Measurements from ENCODE around the gene TEX53. TPM values are rescaled to one million over a fixed set of nuclear protein-coding genes. Genes with fewer than 3 reads are reported as not detected.

TEX53 gene
- total RNA-seq, 2 donors from 2014 or later, result not detected

- DNase-seq (ENCODE audit: low spot score), result no peak
- intact Hi-C loops (cut with DNase I), result loop anchor here (5.0 to 10.0 kb wide), 3 partner anchors 171 to 309 kb away; no protein-coding TSS in a partner anchor
Measured at GRCh38 chr9:114653556-114654159, 3.9 kb downstream of the TEX53 start.

- intact Hi-C loops (cut with DNase I), result loop anchor here (5.0 to 10.0 kb wide), 3 partner anchors 171 to 308 kb away; no protein-coding TSS in a partner anchor
- DNase-seq (ENCODE audit: low spot score), result no peak
Measured at GRCh38 chr9:114652776-114653555, 4.6 kb downstream of the TEX53 start.

GRCh38 chr9:114643896-114644295 is 13.7 kb downstream of the TEX53 start:
- no peak for DNase-seq (ENCODE audit: low spot score)
- intact Hi-C loops (cut with DNase I), result no loop called here

- DNase-seq (ENCODE audit: low spot score), result peak; percentile 51
Measured at GRCh38 chr9:114643001-114643400, 14.6 kb downstream of the TEX53 start.

GRCh38 chr9:114641967-114642366 is 15.6 kb downstream of the TEX53 start:
- intact Hi-C loops (cut with DNase I), result no loop called here
- DNase-seq (ENCODE audit: low spot score), result no peak

More at GRCh38 chr9:114643001-114643400, 14.6 kb downstream of the TEX53 start:
- intact Hi-C loops (cut with DNase I), result no loop called here

- intact Hi-C loops (cut with DNase I), result no loop called here
- peak; percentile 24 for DNase-seq (ENCODE audit: low spot score)
Measured at GRCh38 chr9:114638404-114638803, 19.2 kb downstream of the TEX53 start.

- peak; percentile 31 for DNase-seq (ENCODE audit: low spot score)
- intact Hi-C loops (cut with DNase I), result loop anchor here in 1 of 2 donors (1.0 kb wide), 1 partner anchor 9 kb away; no protein-coding TSS in a partner anchor
Measured at GRCh38 chr9:114634387-114634786, 23.2 kb downstream of the TEX53 start.

- peak; percentile 49 for DNase-seq (ENCODE audit: low spot score)
- intact Hi-C loops (cut with DNase I), result loop anchor here in 1 of 2 donors (1.0 kb wide), 1 partner anchor 8 kb away; no protein-coding TSS in a partner anchor
Measured at GRCh38 chr9:114633438-114634089, 24.0 kb downstream of the TEX53 start.

GRCh38 chr9:114631166-114631565 is 26.4 kb downstream of the TEX53 start:
- intact Hi-C loops (cut with DNase I), result no loop called here

GRCh38 chr9:114629563-114630090 is 28.0 kb downstream of the TEX53 start:
- intact Hi-C loops (cut with DNase I), result no loop called here
- no peak for DNase-seq (ENCODE audit: low spot score)

More at GRCh38 chr9:114631166-114631565, 26.4 kb downstream of the TEX53 start:
- no peak for DNase-seq (ENCODE audit: low spot score)

- no peak for DNase-seq (ENCODE audit: low spot score)
- intact Hi-C loops (cut with DNase I), result no loop called here
Measured at GRCh38 chr9:114627553-114627952, 30.1 kb downstream of the TEX53 start.

GRCh38 chr9:114626415-114627020 is 31.1 kb downstream of the TEX53 start:
- intact Hi-C loops (cut with DNase I), result no loop called here
- DNase-seq (ENCODE audit: low spot score), result no peak

GRCh38 chr9:114624677-114625076 is 32.9 kb downstream of the TEX53 start:
- intact Hi-C loops (cut with DNase I), result loop anchor here in 1 of 2 donors (1.0 kb wide), 1 partner anchor 10 kb away; no protein-coding TSS in a partner anchor
- DNase-seq (ENCODE audit: low spot score), result no peak

- DNase-seq (ENCODE audit: low spot score), result no peak
- intact Hi-C loops (cut with DNase I), result no loop called here
Measured at GRCh38 chr9:114621975-114622609, 35.5 kb downstream of the TEX53 start.

- intact Hi-C loops (cut with DNase I), result no loop called here
- no peak for DNase-seq (ENCODE audit: low spot score)
Measured at GRCh38 chr9:114621561-114621960, 36.0 kb downstream of the TEX53 start.

- DNase-seq (ENCODE audit: low spot score), result peak; percentile 82
- intact Hi-C loops (cut with DNase I), result no loop called here
Measured at GRCh38 chr9:114619191-114619761, 38.3 kb downstream of the TEX53 start.

- DNase-seq (ENCODE audit: low spot score), result peak; percentile 93
- intact Hi-C loops (cut with DNase I), result no loop called here
Measured at GRCh38 chr9:114616684-114617520, 40.7 kb downstream of the TEX53 start.

- intact Hi-C loops (cut with DNase I), result no loop called here
- peak; percentile 16 for DNase-seq (ENCODE audit: low spot score)
Measured at GRCh38 chr9:114614373-114614772, 43.2 kb downstream of the TEX53 start.

Data from posterior vena cava (tissue), 2 donors.